Stimulated activated CD4-positive, alpha-beta T cell treated with anti-CD3 and anti-CD28 coated beads, TNF-alpha, amount 100 ng/mL, for 4 hours (primary cell): ENCODE measurements around the gene TMEM161A.

Experiments
- DNase-seq, 3 experiments: peaks; one replicate each; pipeline ENCODE4 v3.0.0-alpha.2; 2020; ENCODE audit warnings: low read depth in 3 of 3

The TMEM161A gene

DNA sequence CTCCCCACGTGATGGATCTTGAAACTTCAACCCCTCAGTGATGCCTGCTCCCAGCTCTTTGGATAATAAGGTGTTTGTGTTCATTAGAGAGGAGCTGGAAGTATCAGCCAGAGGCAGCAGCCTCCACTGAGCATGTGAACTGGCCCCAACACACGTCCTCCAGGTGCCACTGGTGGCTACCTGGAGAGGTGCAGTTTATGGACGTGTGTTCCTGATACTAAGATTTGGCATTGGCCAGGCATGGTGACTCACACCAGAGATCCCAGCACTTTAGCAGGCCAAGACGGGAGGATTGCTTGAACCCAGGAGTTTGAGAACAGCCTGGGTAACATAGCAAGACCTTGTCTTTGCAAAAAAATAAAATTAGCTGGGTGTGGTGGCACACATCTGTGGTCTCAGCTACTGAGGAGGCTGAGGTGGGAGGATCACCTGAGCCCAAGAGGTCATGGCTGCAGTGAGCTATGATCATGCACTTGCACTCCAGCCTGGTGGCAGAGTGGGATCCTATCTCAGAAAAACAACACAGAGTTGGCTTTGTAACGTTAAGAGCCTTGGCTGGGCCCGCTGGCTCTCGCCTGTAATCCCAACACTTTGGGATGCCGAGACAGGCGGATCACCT is 40.1 kb downstream of the TMEM161A start:
- DNase-seq: no peak

DNA sequence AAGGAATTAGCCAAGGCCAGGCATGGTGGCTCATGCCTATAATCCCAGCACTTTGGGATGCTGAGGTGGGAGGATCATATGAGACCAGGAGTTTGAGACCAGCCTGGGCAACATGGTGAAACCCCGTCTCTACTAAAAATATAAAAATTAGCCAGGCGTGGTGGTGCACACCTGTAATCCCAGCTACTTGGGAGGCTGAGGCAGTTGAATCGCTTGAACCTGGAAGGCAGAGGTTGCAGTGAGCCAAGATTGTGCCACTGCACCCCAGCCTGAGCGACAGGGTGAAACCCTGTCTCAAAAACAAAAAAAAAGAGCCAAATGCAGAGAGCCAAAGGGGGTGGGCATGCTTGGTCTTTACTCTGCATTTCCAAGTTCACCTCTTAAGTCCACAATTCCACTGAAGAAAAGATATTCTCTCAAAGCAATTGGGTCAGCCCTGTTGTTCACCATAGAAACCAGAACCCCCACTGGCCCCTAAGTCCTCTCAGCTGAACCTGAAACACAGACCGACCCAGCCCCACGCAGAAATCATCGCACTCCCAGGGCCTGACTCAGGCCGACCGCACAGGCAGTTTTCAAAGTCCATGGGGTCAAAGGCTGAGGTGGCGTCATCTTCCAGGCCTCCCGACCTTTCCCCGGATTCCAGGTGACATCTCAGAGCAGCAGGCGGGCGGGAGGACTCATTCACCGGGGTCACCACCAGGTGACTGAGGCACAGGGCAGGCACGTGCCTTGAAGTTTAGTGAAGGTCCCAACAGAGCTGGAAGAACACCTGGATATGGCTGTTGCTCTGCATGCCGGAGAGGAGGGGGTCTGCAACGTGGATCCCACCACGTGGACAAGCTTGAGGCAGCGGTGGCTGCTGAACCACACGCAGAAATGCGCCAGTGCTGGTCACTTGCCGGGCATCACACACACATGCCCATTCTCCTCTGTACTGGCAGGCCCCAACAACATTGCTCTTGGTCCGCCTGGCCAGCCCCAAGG is 41.3 kb downstream of the TMEM161A start:
- no peak for DNase-seq

DNA sequence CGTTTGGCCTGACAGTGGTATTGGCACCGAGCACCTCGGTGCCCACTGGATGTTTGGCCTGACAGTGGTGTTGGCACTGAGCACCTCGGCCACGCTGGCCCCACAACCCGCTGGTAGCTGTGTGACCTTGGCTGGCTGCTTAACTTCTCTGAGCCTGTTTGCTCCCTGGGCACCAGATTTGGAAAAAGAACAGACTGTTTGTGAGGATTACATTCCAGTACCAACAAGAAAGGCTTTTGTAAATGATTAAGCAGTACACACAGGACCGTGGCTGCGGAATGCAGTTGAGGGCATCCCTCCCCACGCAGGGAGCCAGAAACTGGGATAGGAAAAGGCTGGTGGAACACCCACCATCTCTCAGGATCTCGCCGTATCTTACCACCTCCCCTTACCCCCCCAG is 42.6 kb downstream of the TMEM161A start:
- no peak for DNase-seq

DNA sequence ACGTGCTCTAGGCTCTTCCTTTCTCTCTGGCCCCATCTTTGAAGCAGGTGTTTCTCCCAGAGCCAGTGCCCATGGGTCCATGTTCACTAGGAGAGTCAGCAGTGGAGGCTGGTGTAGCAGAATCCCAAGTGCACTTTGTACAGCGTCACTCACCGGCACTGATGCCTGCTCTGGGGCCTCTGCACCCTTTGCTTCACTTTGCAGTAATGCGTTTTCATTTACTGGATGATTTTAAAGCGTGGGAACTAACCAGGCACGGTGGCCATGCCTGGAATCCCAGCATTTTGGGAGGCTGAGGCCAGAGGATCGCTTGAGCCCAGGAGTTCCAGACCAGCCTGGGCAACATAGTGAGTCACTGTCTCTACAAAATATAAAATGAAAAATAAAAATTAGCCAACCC is 43.8 kb downstream of the TMEM161A start:
- no peak for DNase-seq

DNA sequence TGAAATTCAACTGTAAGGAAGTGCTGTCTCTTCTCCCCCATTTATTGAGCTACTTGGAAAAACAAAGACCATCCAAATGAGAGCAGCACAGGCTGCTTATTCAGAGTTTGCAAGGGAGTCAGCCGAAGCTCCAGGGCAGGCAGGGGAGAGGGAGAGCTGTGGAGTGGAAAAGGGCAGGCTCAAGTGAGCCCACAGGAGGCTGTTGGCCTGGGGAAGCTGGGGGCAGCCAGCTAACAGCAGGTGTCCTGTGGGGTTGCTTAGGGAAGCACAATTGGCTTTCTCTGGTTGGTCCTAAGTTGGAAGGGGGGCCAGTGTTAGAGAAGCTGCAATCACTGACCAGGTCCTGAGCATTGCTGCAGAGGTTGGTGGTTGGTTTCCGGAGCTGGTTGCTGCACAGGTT is 50.6 kb downstream of the TMEM161A start:
- DNase-seq: no peak

DNA sequence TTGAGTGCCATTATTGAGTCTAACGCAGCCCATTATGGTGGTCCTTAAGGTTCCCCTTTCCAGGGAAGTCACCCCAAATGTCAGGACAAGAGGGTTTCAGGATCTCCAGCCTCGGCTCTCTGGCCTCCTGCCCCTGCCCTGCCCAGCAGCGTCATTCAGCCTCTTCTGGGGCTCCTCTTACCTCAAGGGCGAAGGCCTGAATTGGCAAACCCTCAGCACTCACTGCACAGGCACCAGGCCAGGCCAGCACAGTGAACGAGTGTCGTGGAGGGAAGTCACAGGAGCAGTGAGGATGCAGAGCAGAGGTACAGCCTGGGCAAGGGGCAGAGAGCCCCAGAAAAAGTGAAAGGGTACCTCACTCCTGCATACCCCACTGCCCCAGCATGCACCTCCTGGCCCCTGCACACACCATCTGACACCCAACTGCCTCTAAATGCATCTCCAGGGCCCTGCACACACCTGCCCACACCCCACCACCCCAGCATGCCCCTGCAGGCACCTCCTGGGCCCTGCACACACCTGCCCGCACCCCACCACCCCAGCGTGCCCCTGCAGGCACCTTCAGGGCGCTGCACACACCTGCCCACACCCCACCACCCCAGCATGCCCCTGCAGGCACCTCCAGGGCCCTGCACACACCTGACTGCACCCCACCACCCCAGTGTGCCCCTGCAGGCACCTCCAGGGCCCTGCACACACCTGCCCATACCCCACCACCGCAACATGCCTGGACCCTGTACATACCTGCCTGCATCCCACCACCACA is 54.7 kb downstream of the TMEM161A start:
- DNase-seq: no peak

DNA sequence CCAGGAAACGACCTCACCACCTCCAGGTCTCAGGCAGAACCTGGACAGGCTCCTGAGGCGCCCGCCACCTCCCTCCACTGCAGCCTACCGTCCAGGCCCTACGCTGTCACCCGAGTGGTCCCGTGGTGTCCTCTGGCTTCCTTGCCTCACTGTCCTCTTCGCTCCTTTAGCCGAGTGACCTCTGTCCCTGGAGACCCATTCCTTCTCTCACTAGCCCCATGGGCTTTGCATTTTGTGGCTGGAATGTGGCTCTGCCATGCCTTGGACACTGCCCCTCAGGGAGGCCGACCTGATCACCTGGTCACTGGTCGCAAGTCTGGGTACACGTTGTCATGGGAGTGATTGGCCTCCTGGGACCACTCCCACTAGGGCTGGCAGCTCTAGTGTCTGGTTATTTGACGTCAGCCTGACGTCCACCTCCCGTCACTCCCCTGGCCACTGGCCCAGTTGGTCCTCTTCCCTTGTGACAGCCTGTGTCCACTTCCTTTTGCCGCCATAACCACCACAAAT is 56.6 kb downstream of the TMEM161A start:
- DNase-seq: no peak

DNA sequence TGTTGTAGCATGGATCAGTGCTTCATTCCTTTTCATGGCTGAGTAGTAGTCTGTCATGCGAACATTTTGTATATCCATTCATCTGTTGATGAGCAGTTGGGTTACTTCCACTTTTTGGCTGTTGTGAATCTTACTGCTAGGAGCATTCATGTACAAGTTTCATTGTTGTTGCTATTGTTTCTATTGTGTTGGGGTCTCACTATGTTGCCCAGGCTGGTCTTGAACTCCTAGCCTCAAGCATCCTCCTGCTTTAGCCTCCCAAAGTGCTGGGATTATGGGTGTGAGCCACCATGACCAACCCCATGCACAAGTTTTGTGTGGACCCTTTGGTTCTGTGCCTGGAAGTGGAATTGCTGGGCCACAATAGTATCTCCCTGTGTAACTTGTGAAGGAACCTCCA is 58.7 kb downstream of the TMEM161A start:
- no peak for DNase-seq

DNA sequence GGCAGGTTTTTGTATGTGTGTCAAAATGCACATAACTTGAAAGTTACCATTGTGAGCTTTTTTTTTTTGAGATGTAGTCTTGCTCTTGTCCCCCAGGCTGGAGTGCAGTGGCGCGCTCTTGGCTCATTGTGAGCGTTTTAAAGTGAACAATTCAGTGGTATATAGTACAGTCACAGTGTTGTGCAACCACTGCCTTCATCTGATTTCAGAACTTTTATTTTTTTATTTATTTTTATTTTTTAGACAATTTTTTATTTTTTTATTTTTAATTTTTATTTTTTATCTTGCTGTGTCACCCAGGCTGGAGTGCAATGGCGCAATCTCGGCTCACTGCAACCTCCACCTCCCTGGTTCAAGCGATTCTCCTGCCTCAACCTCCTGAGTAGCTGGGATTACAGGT is 59.5 kb downstream of the TMEM161A start:
- DNase-seq: no peak

DNA sequence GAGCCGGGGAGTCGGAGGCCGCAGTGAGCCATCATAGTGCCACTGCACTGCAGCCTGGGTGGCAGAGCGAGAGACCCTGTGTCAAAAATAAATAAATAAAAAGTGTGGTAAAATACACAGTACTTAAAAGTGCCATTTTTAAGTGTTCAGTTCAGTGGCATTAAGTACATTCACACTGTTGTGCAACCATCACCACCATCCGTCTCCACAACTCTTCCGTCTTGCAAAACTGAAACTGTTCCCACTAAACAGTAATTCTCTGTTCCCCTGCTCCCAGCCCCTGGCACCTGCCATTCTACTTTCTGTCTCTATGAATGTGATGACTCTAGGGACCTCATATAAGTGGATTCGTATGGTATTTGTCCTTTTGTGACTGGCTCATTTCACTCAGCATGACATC is 61.2 kb downstream of the TMEM161A start:
- DNase-seq: no peak

DNA sequence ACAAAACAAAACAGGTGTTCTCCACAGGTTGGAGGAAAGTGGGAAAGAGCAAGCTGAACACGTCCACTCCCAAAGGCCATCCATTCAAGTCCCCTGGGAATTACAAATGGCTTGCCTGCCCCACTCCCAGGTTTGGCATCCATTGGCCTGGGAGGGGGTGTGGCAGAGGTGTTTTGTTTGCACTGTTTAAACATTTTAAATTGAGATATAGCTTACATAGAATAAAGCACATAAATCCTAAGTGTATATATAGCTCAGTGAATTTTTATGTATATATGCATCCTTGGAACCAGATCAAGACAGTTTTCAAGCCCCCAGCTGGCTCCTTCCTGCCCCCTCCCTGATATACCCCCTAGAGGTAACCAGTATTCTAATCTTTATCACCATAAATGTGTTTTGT is 61.8 kb downstream of the TMEM161A start:
- no peak for DNase-seq

DNA sequence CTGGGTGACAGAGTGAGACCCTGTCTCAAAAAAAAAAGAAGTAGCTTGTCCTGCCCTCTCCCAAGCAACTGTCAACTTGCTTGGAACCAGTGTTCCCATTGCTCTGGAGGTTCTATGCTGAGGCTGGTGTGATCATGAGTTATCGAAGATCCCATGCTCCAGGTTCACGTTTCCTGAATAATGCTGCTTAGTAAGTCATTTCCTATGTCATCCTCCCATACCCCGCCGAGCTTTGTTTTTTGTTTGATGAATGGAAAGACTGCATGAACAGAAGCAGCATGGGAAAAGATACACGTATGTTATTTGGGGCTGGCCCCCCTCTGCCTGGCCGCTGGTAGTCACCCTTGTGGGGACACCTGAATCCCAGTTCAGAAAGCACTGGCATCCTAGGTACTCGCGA is 63.2 kb downstream of the TMEM161A start:
- no peak for DNase-seq

DNA sequence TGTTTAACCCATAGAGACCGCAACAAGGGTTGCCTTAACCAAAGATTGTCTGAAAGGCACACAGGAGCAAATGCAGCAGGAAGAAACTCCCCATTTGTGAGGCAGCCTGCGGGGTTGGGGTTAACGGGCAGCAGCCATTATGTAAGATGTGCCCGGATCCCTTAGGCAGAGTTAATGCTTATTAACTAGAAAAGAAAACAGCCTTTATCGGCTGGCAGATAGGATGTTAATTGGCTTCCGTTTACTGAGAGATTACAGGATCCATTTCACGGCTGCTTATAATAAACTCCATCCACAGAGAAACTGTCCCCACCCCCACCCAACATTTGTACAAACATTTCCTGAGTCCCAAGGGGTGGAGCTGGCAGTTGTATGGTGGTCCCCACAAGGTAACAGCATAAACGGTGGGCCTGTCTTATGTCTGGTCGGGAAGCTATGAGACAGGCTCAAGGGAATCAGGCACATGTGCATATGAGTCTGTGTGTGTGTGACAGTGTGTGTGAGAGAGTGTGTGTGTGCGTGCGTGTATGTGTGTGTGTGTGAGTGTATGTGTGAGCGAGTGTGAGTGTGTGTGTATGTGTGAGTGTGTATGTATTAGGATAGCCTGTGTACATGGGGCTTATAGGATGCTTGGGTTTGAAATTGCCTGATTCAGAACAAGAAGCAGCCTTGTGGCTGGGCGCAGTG is 63.9 kb downstream of the TMEM161A start:
- DNase-seq: no peak

DNA sequence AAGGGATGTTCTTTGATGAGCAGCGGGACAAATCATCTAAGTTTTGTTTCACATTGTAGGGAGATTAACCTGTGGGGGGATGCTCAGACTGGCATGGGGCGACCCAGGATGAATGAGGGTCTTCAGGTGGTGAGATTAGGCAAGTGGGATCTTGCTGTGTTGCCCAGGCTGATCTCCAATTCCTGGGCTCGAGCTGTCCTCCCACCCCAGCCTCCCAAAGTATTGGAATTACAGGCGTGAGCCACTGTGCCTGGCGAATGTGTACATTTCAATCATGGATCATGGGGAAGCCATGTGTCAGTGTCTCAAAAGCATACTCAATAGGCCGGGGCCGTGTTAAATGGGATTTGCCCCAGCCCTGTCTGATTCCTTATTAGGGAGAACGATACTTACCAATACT is 66.4 kb downstream of the TMEM161A start:
- DNase-seq: no peak
